A172 (cell line): Measurements from ENCODE around the gene CCDC80. TPM values are rescaled to one million over a fixed set of nuclear protein-coding genes. Genes with fewer than 3 reads are reported as not detected.

ENCODE experiments used
- total RNA-seq: library from RNA; depleted of rRNA; stranded (reverse); fragments of >200 nt; shearing (Covaris generic); gene quantifications from 2 replicates; pipeline ENCODE4 v1.2.3, GENCODE V29; 2014; rRNA removed

Gene CCDC80
- total RNA-seq, 1 experiment from 2014 or later: 56.8 TPM

Other genes with a start within 250 kb of the CCDC80 start
- not detected in 2 replicates for gene BTLA, start 141.7 kb downstream of the CCDC80 start, total RNA-seq
- 87.3 and 136 TPM in 2 replicates for gene ATG3, start 79.2 kb downstream of the CCDC80 start, total RNA-seq
- 47.5 and 48.4 TPM in 2 replicates for gene SLC35A5, start 79.1 kb downstream of the CCDC80 start, total RNA-seq
- 0.38 TPM in 1 of 2 replicates, not detected in the other for gene CD200R1L, start 205.7 kb upstream of the CCDC80 start, total RNA-seq